A549 (cell line): ENCODE data around the gene KIAA0513. TPM values are rescaled to one million over a fixed set of nuclear protein-coding genes. Genes with fewer than 3 reads are reported as not detected.
A peak's percentile ranks its signal among the peaks of the same experiment; 100 is the strongest.

Experiments used
- ATAC-seq, 2 experiments: fragments of 200-7000 bp in 1 of 2; fragments of >200 bp in 1 of 2; cut with Nextera tagmentation in 1 of 2; cut with Tn5 transposase in 1 of 2; 3 replicates each; pipeline versions ENCODE4 v1.8.0 to v1.9.1; 2018 to 2020; ENCODE audit warnings: mild to moderate bottlenecking in 1 of 2, moderate library complexity in 1 of 2
- CTCF ChIA-PET: fragments of 300-600 bp; sonication (Branson Sonifier 250); formaldehyde crosslinking; extraction: SDS; loops from one replicate; lab custom pipeline; 2021; ENCODE audit warnings: antibody characterized with exemption, inconsistent platforms; lab: Yijun Ruan, JAX
- POLR2A ChIA-PET: fragments of 350-600 bp; formaldehyde crosslinking; extraction: SDS; loops from one replicate; lab custom pipeline; 2021; ENCODE audit warnings: antibody characterized with exemption, inconsistent platforms; lab: Yijun Ruan, JAX
- DNase-seq, 2 experiments: peaks; one replicate each; pipeline versions ENCODE4 v3.0.0 to v3.0.0-alpha.2; 2011 to 2016; ENCODE audit warnings: low read depth in 1 of 2, low spot score in 1 of 2
- FAIRE-seq: peaks from 2 replicates; lab custom pipeline; 2011; peaks lifted over from hg19 to GRCh38; lab: Jason Lieb, UNC
- H3K27ac ChIP-seq, 2 experiments: fragments of >200 bp; sonication (Bioruptor Twin); formaldehyde crosslinking; 3 replicates each; pipeline ENCODE4 v1.5.1; 2016 to 2017
- H3K4me1 ChIP-seq: fragments of >200 bp; sonication (Bioruptor Twin); formaldehyde crosslinking; 3 replicates; pipeline ENCODE4 v1.6.1; 2016
- H3K4me2 ChIP-seq: fragments of >200 bp; sonication (Bioruptor Twin); formaldehyde crosslinking; 3 replicates; pipeline ENCODE4 v1.6.1; 2016
- H3K4me3 ChIP-seq: fragments of >200 bp; sonication (Bioruptor Twin); formaldehyde crosslinking; 3 replicates; pipeline ENCODE4 v1.5.1; 2016
- H3K9me3 ChIP-seq: fragments of >200 bp; sonication (Bioruptor Twin); formaldehyde crosslinking; 3 replicates; pipeline ENCODE4 v1.6.1; 2016
- BHLHE40 ChIP-seq: IDR thresholded peaks from 2 replicates; pipeline ENCODE4 v1.6.1; 2012; ENCODE audit warnings: low read depth, low read length, inconsistent platforms
- CBX2 ChIP-seq: fragments of 200-600 bp; sonication (generic); IDR thresholded peaks from 2 replicates; pipeline ENCODE4 v1.6.1; 2016; ENCODE audit warnings: low read depth, mild to moderate bottlenecking, borderline replicate concordance
- CHD4 ChIP-seq: fragments of 200-600 bp; sonication (generic); IDR thresholded peaks from 2 replicates; pipeline ENCODE4 v1.6.1; 2016; ENCODE audit warnings: antibody characterized with exemption, mild to moderate bottlenecking, borderline replicate concordance
- EHMT2 ChIP-seq: fragments of 200-600 bp; sonication (generic); IDR thresholded peaks from 2 replicates; pipeline ENCODE4 v1.6.1; 2016; ENCODE audit warnings: antibody characterized with exemption, low read depth, mild to moderate bottlenecking, moderate library complexity
- EP300 ChIP-seq, 2 experiments: fragments of >200 bp; sonication (Bioruptor Twin); formaldehyde crosslinking; IDR thresholded peaks; 2 replicates in 1 of 2; 3 replicates in 1 of 2; pipeline ENCODE4 v1.6.1; 2016 to 2017
- FOXS1 ChIP-seq: fragments of 250-450 bp; sonication (Bioruptor Pico); IDR thresholded peaks from 2 replicates; pipeline ENCODE4 v1.5.0; 2020; ENCODE audit warnings: mild to moderate bottlenecking, moderate library complexity
- HDAC2 ChIP-seq: fragments of 200-600 bp; sonication (generic); IDR thresholded peaks from 2 replicates; pipeline ENCODE4 v1.6.1; 2016
- HOXB13 ChIP-seq: fragments of 250-450 bp; sonication (Bioruptor Pico); IDR thresholded peaks from 2 replicates; pipeline ENCODE4 v1.5.0; 2020; ENCODE audit warnings: low read depth, mild to moderate bottlenecking, moderate library complexity
- JUN ChIP-seq, 2 experiments: fragments of >200 bp; sonication (Bioruptor Twin); formaldehyde crosslinking; IDR thresholded peaks; 2 replicates in 1 of 2; 3 replicates in 1 of 2; pipeline ENCODE4 v1.6.1; 2016 to 2017
- KDM1A ChIP-seq: fragments of 200-600 bp; sonication (generic); IDR thresholded peaks from 2 replicates; pipeline ENCODE4 v1.6.1; 2016; ENCODE audit warnings: low read depth, mild to moderate bottlenecking
- KDM5A ChIP-seq: fragments of 200-600 bp; sonication (generic); IDR thresholded peaks from 2 replicates; pipeline ENCODE4 v1.6.1; 2016; ENCODE audit warnings: antibody characterized with exemption, mild to moderate bottlenecking
- MAFK ChIP-seq: fragments of 450-650 bp; IDR thresholded peaks from 2 replicates; pipeline ENCODE4 v1.6.1; 2014; ENCODE audit not compliant: partially characterized antibody
- NFE2L2 ChIP-seq: fragments of 150-350 bp; conservative IDR thresholded peaks from 2 replicates; pipeline ENCODE4 v1.6.1; 2014; ENCODE audit warnings: low read length
- POLR2A ChIP-seq: IDR thresholded peaks from 2 replicates; pipeline ENCODE4 v1.6.1; 2012; ENCODE audit warnings: mild to moderate bottlenecking, low read length
- POLR2AphosphoS2 ChIP-seq: conservative IDR thresholded peaks from 2 replicates; pipeline ENCODE4 v1.6.1; 2012; ENCODE audit warnings: low read length, improper control_type of control experiment, inconsistent platforms
- SMC3 ChIP-seq: fragments of >200 bp; sonication (Bioruptor Twin); formaldehyde crosslinking; IDR thresholded peaks from 3 replicates; pipeline ENCODE4 v1.6.1; 2018; ENCODE audit warnings: inconsistent platforms
- SREBF2 ChIP-seq: fragments of 450-650 bp; IDR thresholded peaks from 2 replicates; pipeline ENCODE4 v1.6.1; 2014; ENCODE audit warnings: mild to moderate bottlenecking, moderate library complexity
- ZNF302 ChIP-seq: fragments of 250-450 bp; sonication (Bioruptor Pico); IDR thresholded peaks from 2 replicates; pipeline ENCODE4 v1.9.0; 2021; ENCODE audit warnings: inconsistent platforms, mild to moderate bottlenecking, moderate library complexity
- WGBS: methylation state at CpG from one replicate; pipeline ENCODE4 v1.1.6; 2017; ENCODE audit errors: missing lambda C conversion rate; 5-methylcytosine and 5-hydroxymethylcytosine counted together
- polyA plus RNA-seq, 4 experiments: library from polyadenylated mRNA; depleted of rRNA in 3 of 4; stranded (reverse); fragments of >200 nt; fragmentation: RNase III in 1 of 4; extraction: RNeasy Plus Mini Kit Qiagen cat#74134 plus additional on column Dnase treatment in 1 of 4; gene quantifications; 2 replicates in 3 of 4; 3 replicates in 1 of 4; pipeline ENCODE4 v1.2.3, GENCODE V29; 2011 to 2017
- TF ChIP-seq, protein P1 (sequence below): IDR thresholded peaks from 2 replicates; pipeline ENCODE4 v1.6.1; 2012
- TF ChIP-seq, protein P2 (sequence below): IDR thresholded peaks from 2 replicates; pipeline ENCODE4 v1.6.1; 2012; ENCODE audit warnings: low read depth, borderline replicate concordance
- TF ChIP-seq, protein P3 (sequence below): fragments of 250-450 bp; sonication (Bioruptor Pico); IDR thresholded peaks from 2 replicates; pipeline ENCODE4 v1.5.0; 2020; ENCODE audit warnings: low read depth, mild to moderate bottlenecking, moderate library complexity
- TF ChIP-seq, protein P4 (sequence below): fragments of >200 bp; sonication (Bioruptor Twin); formaldehyde crosslinking; IDR thresholded peaks from 3 replicates; pipeline ENCODE4 v1.5.1; 2016
- TF ChIP-seq, protein P5 (sequence below): fragments of 450-650 bp; IDR thresholded peaks from 2 replicates; pipeline ENCODE4 v1.6.1; 2014; ENCODE audit warnings: antibody characterized with exemption

Gene KIAA0513
- polyA plus RNA-seq, 2 of the 4 experiments (the other 2 are of a cell fraction) = 1.8 TPM

DNA sequence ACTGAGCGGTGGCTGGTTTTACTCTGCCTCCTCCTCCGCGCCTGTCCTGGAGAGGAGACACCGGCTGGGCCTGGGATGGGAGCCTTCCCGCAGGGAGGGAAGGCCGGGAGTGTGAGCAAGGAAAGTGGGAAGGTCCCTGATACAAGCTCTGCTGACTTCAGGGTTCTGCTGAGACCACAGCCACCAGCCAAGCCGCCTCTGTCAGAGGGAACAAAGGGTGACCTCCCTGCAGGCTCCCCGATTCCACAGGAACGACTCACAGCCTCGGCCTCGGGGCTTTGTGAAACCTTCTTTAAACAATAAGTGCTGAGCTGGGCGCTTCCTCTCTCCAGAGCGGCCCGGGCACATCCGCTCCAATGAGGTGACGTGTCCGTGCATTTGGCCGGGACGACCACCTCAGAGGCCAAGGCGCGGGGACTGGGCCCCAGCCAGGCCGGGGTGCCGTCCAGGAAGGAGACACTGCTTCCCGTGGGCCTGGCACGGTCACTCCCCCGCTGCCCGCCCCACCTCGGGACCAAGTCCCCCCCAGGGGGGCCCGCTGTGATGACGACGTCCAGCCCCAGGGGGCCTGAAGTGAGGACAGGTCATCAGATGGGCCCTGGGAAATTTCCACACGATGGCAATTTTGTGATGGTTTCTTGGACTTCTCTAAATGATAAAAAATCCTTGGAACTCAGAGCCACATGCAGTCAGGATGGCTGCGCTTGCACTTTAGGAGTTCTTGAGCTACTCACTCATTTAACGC, 96.5 kb downstream of the KIAA0513 start:
- peak overlapping the region in 1 of 2 experiments; percentile 80; a peak in 3 of 6 replicates for H3K27ac ChIP-seq
- TF ChIP-seq BHLHE40 (no peak), MAFK (peak; percentile 49)
- TF ChIP-seq, all 56 proteins: peak for 1
- WGBS = 66% methylated on average over 22 of the region's 34 CpGs
- H3K4me2 ChIP-seq = no peak overlapping the region
- ChIA-PET POLR2A (no interaction called here), CTCF (interaction anchor here (1.3 to 8.8 kb wide), 3 partner anchors 9 to 151 kb away, joined by 4 to 59 read pairs (median 4); no protein-coding TSS in a partner anchor)
- DNase-seq (peak in 1 of 2 experiments; percentile 34), FAIRE-seq (no peak), ATAC-seq (peak; percentile 36 to 62; a peak in 4 of 6 replicates)
- no peak overlapping the region for H3K4me3 ChIP-seq
- H3K9me3 ChIP-seq = peaks cover 3% of the 10 kb centered on the region; the same call in 2 of the 3 replicates
- 0 out of 3 replicates have a peak, but pooled peaks cover 3% of the 10 kb centered on the region for H3K4me1 ChIP-seq

DNA sequence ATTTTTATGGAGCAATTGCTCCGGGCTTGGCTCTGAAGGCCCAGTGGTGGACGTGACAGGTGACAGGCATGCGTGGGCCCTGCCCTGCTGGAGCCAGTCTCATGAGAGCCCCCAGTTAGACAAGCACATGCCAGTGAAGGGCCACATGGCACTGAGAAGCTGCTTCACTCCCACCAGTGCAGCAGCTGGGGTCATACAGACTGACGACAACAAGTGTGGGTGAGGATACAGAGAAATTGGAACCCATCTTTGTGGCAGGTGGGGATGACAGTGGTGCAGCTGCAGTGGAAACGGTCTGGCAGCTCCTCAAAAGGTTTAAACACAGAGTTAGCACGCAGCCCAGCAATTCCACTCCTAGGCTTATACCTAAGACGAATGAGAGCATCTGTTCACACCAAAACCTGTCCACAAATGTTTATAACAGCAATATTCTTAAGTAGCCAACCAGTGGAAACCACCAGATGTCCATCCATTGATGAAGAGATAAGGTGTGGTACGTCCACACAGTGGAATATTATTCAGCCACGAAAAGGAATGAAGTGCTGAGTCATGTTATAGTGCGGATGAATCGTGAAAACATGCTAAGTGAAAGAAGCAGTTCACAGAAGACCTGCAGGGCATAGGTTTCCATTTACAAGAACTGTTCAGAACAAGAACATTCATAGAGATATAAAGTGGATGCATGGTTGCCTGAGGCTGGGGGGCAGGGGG, 97.2 kb downstream of the KIAA0513 start:
- CTCF ChIA-PET = interaction anchor here (1.4 to 8.8 kb wide), 2 partner anchors 10 kb away, joined by 7 to 59 read pairs; no protein-coding TSS in a partner anchor
- ATAC-seq = no peak

DNA sequence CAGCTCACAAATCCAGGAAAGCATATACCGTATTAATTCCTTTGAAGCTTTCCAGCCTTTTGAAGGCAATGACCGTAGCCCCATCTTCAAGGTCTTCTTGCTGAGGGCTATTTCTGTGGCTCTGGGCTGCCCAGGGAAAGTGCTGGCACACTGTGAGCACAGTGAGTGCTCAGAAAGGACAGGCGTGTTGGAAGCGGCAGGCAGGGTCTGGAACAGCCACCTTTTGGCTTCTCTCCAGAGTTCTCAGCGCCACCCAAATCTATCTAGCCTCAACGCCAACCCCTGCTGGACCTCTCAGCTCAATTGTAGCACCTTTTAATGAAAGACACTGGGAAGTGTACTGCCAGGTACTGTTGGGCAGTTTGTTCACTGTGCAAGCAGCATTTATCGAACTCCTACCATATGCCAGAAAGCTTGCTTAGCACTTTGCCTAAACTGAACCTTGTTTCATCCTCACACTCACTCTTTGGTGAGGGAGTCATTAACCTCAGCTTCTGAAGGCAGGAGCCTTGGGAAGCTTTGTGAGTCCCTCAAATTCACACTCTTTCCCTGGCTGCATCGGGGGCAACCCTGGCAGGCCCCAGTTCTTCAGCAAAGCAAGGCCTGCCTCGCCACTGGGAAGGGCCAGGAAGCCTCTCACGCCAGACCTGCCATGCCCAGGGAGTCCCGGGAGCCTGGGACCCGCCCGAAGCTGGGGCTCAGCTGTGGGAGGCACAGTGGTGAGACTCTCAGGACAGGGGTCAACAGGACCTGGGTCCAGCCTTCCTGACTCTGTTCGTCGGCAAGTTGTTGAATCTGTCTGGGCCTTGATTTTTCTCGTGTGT, 98.2 kb downstream of the KIAA0513 start:
- 0 out of 3 replicates have a peak, but pooled peaks cover 3% of the 10 kb centered on the region for H3K4me1 ChIP-seq
- H3K4me2 ChIP-seq = no peak overlapping the region
- WGBS = 90% methylated on average over 13 of the region's 16 CpGs
- FAIRE-seq (no peak), ATAC-seq (peak in 1 of 2 experiments; percentile 36; a peak in 3 of 6 replicates), DNase-seq (no peak)
- ChIA-PET POLR2A (no interaction called here), CTCF (interaction anchor here (0.6 to 8.8 kb wide), 4 partner anchors 8 to 14 kb away, joined by 3 to 59 read pairs (median 5); no protein-coding TSS in a partner anchor)
- peak overlapping the region in 1 of 2 experiments; percentile 37; a peak in 2 of 6 replicates for H3K27ac ChIP-seq
- H3K4me3 ChIP-seq = no peak overlapping the region
- H3K9me3 ChIP-seq = peaks cover 3% of the 10 kb centered on the region; the same call in 2 of the 3 replicates
- TF ChIP-seq KDM1A = no peak
- no peak for TF ChIP-seq SREBF2
- TF ChIP-seq FOXS1 (CRISPR knock-in tag) = no peak
- TF ChIP-seq, protein P1, sequence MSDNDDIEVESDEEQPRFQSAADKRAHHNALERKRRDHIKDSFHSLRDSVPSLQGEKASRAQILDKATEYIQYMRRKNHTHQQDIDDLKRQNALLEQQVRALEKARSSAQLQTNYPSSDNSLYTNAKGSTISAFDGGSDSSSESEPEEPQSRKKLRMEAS = no peak
- no peak for TF ChIP-seq EP300 (IDR thresholded peaks at IDR 0.05)
- TF ChIP-seq, protein P2, sequence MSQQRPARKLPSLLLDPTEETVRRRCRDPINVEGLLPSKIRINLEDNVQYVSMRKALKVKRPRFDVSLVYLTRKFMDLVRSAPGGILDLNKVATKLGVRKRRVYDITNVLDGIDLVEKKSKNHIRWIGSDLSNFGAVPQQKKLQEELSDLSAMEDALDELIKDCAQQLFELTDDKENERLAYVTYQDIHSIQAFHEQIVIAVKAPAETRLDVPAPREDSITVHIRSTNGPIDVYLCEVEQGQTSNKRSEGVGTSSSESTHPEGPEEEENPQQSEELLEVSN = no peak
- TF ChIP-seq SMC3 = no peak
- no peak for TF ChIP-seq ZNF302
- no peak for TF ChIP-seq JUN (IDR thresholded peaks at IDR 0.05)
- TF ChIP-seq HOXB13 (CRISPR knock-in tag) = no peak
- TF ChIP-seq, protein P3, sequence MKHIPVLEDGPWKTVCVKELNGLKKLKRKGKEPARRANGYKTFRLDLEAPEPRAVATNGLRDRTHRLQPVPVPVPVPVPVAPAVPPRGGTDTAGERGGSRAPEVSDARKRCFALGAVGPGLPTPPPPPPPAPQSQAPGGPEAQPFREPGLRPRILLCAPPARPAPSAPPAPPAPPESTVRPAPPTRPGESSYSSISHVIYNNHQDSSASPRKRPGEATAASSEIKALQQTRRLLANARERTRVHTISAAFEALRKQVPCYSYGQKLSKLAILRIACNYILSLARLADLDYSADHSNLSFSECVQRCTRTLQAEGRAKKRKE = no peak

More for the DNA sequence above, 97.2 kb downstream of the KIAA0513 start:
- 80% methylated on average over 9 of the region's 11 CpGs for WGBS
- DNase-seq (no peak), FAIRE-seq (no peak)
- no peak overlapping the region for H3K4me3 ChIP-seq
- TF ChIP-seq, protein P1 = no peak
- TF ChIP-seq, protein P4, sequence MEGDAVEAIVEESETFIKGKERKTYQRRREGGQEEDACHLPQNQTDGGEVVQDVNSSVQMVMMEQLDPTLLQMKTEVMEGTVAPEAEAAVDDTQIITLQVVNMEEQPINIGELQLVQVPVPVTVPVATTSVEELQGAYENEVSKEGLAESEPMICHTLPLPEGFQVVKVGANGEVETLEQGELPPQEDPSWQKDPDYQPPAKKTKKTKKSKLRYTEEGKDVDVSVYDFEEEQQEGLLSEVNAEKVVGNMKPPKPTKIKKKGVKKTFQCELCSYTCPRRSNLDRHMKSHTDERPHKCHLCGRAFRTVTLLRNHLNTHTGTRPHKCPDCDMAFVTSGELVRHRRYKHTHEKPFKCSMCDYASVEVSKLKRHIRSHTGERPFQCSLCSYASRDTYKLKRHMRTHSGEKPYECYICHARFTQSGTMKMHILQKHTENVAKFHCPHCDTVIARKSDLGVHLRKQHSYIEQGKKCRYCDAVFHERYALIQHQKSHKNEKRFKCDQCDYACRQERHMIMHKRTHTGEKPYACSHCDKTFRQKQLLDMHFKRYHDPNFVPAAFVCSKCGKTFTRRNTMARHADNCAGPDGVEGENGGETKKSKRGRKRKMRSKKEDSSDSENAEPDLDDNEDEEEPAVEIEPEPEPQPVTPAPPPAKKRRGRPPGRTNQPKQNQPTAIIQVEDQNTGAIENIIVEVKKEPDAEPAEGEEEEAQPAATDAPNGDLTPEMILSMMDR = no peak
- no peak for TF ChIP-seq HDAC2
- TF ChIP-seq KDM5A = no peak
- TF ChIP-seq MAFK = peak; percentile 96
- TF ChIP-seq, protein P5, sequence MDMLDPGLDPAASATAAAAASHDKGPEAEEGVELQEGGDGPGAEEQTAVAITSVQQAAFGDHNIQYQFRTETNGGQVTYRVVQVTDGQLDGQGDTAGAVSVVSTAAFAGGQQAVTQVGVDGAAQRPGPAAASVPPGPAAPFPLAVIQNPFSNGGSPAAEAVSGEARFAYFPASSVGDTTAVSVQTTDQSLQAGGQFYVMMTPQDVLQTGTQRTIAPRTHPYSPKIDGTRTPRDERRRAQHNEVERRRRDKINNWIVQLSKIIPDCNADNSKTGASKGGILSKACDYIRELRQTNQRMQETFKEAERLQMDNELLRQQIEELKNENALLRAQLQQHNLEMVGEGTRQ = no peak
- no peak for TF ChIP-seq POLR2AphosphoS2
- no peak for TF ChIP-seq CHD4
- TF ChIP-seq NFE2L2 = peak; percentile 95
- no peak for TF ChIP-seq CBX2
- TF ChIP-seq POLR2A = no peak
- no peak for TF ChIP-seq EHMT2
- TF ChIP-seq SREBF2 = no peak
- 0 out of 3 replicates have a peak, but pooled peaks cover 3% of the 10 kb centered on the region for H3K4me1 ChIP-seq
- POLR2A ChIA-PET = no interaction called here
- H3K9me3 ChIP-seq = peaks cover 3% of the 10 kb centered on the region; the same call in 2 of the 3 replicates
- no peak overlapping the region for H3K4me2 ChIP-seq
- peak overlapping the region in 1 of 2 experiments; percentile 80; a peak in 3 of 6 replicates for H3K27ac ChIP-seq
